ENCODE results near the gene ADRM1. TPM values are rescaled to one million over a fixed set of nuclear protein-coding genes. Genes with fewer than 3 reads are reported as not detected.

Gene ADRM1
- total RNA-seq, 1 experiment from 2014 or later: 173 TPM

DNA sequence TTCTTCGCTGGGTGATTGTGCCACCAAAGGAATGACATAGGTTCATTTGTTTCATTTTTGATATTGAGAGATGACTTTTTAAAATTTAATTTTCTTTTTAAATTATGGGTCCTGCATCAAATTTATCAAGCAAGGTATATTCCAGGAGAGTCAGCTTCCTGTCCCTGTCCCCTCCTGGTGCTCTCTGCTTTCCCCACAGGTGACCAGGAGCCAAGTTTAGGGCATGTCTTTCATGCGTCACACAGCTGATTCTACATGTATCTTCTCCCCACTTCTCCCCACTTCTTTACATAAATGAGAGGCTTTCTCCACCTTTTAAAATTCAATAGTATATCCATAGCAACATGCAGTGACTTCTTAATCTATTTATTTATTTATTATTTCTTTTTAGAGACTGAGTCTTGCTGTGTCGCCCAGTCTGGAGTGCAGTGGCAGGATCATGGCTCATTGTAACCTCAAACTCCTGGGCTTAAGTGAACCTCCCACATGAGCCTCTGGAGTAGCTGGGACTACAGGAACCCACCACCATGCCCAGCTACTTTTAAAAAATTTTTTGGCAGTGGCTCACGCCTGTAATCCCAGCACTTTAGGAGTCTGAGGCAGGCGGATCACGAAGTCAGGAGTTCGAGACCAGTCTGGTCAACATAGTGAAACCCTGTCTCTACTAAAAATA lies 34.4 kb upstream of the ADRM1 start:
- H3K79me2 ChIP-seq (ENCODE audit: low read depth): 0 out of 2 replicates have a peak, but pooled peaks cover 5% of the 10 kb centered on the region
- BruUV-seq (replicated peaks): no TSS peak
- H3K36me3 ChIP-seq (ENCODE audit: low read depth): peaks cover 20% of the 10 kb centered on the region
- no peak overlapping the region for H3K4me3 ChIP-seq
- H3K27ac ChIP-seq: no peak overlapping the region
- no peak overlapping the region for H2AFZ ChIP-seq
- H3K9me2 ChIP-seq (ENCODE audit: insufficient read depth): no peaks in the 10 kb centered on the region
- CTCF ChIA-PET: interaction anchor here (0.7 kb wide), 1 partner anchor 38 kb away, joined by 4 read pairs; no protein-coding TSS in a partner anchor
- no peaks in the 10 kb centered on the region for H3K27me3 ChIP-seq (ENCODE audit: insufficient read depth, low read depth)
- no peak for DNase-seq
- POLR2A ChIA-PET (ENCODE audit: unreplicated experiment): no interaction called here
- intact Hi-C loops (cut with micrococcal nuclease; ENCODE audit: unreplicated experiment): loop anchor here (10.0 kb wide), 1 partner anchor 254 kb away; no protein-coding TSS in a partner anchor
- H3F3A ChIP-seq (ENCODE audit: insufficient read depth, low read depth): peaks cover 16% of the 10 kb centered on the region
- peaks cover 54% of the 10 kb centered on the region for H4K20me1 ChIP-seq (ENCODE audit: insufficient read depth)
- TF ChIP-seq, protein P1, sequence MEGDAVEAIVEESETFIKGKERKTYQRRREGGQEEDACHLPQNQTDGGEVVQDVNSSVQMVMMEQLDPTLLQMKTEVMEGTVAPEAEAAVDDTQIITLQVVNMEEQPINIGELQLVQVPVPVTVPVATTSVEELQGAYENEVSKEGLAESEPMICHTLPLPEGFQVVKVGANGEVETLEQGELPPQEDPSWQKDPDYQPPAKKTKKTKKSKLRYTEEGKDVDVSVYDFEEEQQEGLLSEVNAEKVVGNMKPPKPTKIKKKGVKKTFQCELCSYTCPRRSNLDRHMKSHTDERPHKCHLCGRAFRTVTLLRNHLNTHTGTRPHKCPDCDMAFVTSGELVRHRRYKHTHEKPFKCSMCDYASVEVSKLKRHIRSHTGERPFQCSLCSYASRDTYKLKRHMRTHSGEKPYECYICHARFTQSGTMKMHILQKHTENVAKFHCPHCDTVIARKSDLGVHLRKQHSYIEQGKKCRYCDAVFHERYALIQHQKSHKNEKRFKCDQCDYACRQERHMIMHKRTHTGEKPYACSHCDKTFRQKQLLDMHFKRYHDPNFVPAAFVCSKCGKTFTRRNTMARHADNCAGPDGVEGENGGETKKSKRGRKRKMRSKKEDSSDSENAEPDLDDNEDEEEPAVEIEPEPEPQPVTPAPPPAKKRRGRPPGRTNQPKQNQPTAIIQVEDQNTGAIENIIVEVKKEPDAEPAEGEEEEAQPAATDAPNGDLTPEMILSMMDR (conservative IDR thresholded peaks at IDR 0.05): no peak
- TF ChIP-seq EZH2 (IDR thresholded peaks at IDR 0.05; ENCODE audit: low read depth): no peak
- H3K9me3 ChIP-seq (ENCODE audit: insufficient read depth, low read depth): peaks cover 5% of the 10 kb centered on the region; the same call in 1 of the 2 replicates
- no peaks in the 10 kb centered on the region for H3K4me1 ChIP-seq (replicated peaks; ENCODE audit: insufficient read depth)
- H3K4me2 ChIP-seq: no peak overlapping the region

DNA sequence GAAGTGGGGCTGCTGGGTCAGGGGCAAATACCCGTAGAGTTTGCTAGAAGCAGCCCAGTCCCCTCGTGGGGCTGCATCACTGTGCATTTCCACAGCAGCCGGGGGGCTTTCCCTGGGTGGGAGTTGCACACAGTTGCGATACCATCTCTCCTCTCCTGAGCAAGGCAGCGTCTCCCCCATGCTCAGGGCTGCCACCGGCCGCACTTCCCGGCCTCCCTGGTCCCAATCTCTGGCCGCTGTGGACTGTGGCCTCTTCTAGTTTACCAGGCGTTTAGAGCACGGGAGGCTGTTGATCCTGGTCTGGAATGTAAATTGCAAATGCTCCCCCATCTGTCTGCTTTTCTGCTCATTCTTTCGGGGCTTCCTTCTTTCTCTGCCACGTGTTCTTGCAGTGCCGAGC lies 33.4 kb upstream of the ADRM1 start:
- Histone ChIP-seq H3K4me3 (no peak overlapping the region), H4K20me1 (ENCODE audit: insufficient read depth) (peaks cover 62% of the 10 kb centered on the region), H3K79me2 (ENCODE audit: low read depth) (0 out of 2 replicates have a peak, but pooled peaks cover 5% of the 10 kb centered on the region), H3K36me3 (ENCODE audit: low read depth) (peaks cover 20% of the 10 kb centered on the region), H2AFZ (no peak overlapping the region), H3K9me3 (ENCODE audit: insufficient read depth, low read depth) (peaks cover 5% of the 10 kb centered on the region; the same call in 1 of the 2 replicates), H3K9me2 (ENCODE audit: insufficient read depth) (no peaks in the 10 kb centered on the region), H3K27me3 (ENCODE audit: insufficient read depth, low read depth) (no peaks in the 10 kb centered on the region), H3F3A (ENCODE audit: insufficient read depth, low read depth) (peaks cover 16% of the 10 kb centered on the region), H3K4me1 (replicated peaks; ENCODE audit: insufficient read depth) (no peaks in the 10 kb centered on the region), H3K27ac (no peak overlapping the region), H3K4me2 (no peak overlapping the region)
- DNase-seq: no peak
- CTCF ChIA-PET: no interaction called here
- intact Hi-C loops (cut with micrococcal nuclease; ENCODE audit: unreplicated experiment): loop anchor here (10.0 kb wide), 1 partner anchor 255 kb away; no protein-coding TSS in a partner anchor
- BruUV-seq (replicated peaks): no TSS peak
- POLR2A ChIA-PET (ENCODE audit: unreplicated experiment): no interaction called here
- TF ChIP-seq, protein P1 (conservative IDR thresholded peaks at IDR 0.05): no peak
- no peak for TF ChIP-seq EZH2 (IDR thresholded peaks at IDR 0.05; ENCODE audit: low read depth)

DNA sequence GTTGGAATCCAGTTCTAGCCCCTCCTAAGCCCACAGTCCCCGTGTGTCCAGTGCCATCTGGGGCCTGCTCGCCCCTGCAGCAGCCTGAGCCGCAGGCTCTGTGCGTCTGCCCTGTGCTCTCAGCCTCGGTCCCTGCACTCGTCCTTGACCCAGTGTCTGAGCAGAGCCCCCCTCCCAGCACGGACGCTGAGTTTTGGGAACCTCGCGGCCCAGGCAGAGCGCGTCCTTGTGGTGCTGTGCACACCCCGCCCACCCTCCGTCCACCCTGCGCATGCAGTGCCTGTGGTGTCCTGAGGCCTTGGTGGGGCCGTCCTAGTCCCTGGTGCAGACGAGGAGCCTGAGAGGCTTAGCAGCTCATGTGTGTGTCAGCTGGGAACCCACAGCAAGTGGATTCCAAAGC lies 32.9 kb upstream of the ADRM1 start:
- Histone ChIP-seq H3K79me2 (ENCODE audit: low read depth) (0 out of 2 replicates have a peak, but pooled peaks cover 5% of the 10 kb centered on the region), H3K27me3 (ENCODE audit: insufficient read depth, low read depth) (no peaks in the 10 kb centered on the region), H3K4me1 (replicated peaks; ENCODE audit: insufficient read depth) (no peaks in the 10 kb centered on the region), H3K36me3 (ENCODE audit: low read depth) (peaks cover 20% of the 10 kb centered on the region), H2AFZ (no peak overlapping the region), H3K9me3 (ENCODE audit: insufficient read depth, low read depth) (peaks cover 5% of the 10 kb centered on the region; the same call in 1 of the 2 replicates), H3K27ac (no peak overlapping the region), H4K20me1 (ENCODE audit: insufficient read depth) (peaks cover 67% of the 10 kb centered on the region), H3K4me2 (no peak overlapping the region), H3K9me2 (ENCODE audit: insufficient read depth) (no peaks in the 10 kb centered on the region), H3K4me3 (no peak overlapping the region), H3F3A (ENCODE audit: insufficient read depth, low read depth) (peaks cover 11% of the 10 kb centered on the region)
- no TSS peak for BruUV-seq (replicated peaks)
- intact Hi-C loops (cut with micrococcal nuclease; ENCODE audit: unreplicated experiment): loop anchor here (10.0 kb wide), 1 partner anchor 255 kb away; no protein-coding TSS in a partner anchor
- POLR2A ChIA-PET (ENCODE audit: unreplicated experiment): no interaction called here
- no peak for DNase-seq
- CTCF ChIA-PET: no interaction called here
- TF ChIP-seq EZH2 (IDR thresholded peaks at IDR 0.05; ENCODE audit: low read depth): no peak
- TF ChIP-seq, protein P1 (conservative IDR thresholded peaks at IDR 0.05): no peak

All from PC-9 (cell line).